ENCODE results near the gene CDKN2B-AS1.

The CDKN2B-AS1 gene

DNA sequence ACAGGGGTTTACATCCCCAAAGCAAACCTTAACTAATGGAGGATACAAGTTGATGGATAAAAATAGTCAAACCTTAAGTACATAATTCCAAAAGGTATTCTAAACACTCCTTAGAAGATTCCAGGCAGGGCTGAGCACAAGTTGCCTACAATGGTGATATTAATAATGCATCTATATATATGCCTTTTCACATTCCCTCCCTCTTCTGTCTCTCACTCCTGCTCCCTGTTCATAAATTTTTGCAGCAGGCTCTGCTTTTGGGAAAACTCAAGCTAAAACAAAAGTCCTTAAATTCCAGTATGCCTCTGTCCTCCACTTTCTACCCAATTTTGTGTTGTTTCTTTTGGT is 153.9 kb downstream of the CDKN2B-AS1 start (continued):
- TF ChIP-seq, protein P1, sequence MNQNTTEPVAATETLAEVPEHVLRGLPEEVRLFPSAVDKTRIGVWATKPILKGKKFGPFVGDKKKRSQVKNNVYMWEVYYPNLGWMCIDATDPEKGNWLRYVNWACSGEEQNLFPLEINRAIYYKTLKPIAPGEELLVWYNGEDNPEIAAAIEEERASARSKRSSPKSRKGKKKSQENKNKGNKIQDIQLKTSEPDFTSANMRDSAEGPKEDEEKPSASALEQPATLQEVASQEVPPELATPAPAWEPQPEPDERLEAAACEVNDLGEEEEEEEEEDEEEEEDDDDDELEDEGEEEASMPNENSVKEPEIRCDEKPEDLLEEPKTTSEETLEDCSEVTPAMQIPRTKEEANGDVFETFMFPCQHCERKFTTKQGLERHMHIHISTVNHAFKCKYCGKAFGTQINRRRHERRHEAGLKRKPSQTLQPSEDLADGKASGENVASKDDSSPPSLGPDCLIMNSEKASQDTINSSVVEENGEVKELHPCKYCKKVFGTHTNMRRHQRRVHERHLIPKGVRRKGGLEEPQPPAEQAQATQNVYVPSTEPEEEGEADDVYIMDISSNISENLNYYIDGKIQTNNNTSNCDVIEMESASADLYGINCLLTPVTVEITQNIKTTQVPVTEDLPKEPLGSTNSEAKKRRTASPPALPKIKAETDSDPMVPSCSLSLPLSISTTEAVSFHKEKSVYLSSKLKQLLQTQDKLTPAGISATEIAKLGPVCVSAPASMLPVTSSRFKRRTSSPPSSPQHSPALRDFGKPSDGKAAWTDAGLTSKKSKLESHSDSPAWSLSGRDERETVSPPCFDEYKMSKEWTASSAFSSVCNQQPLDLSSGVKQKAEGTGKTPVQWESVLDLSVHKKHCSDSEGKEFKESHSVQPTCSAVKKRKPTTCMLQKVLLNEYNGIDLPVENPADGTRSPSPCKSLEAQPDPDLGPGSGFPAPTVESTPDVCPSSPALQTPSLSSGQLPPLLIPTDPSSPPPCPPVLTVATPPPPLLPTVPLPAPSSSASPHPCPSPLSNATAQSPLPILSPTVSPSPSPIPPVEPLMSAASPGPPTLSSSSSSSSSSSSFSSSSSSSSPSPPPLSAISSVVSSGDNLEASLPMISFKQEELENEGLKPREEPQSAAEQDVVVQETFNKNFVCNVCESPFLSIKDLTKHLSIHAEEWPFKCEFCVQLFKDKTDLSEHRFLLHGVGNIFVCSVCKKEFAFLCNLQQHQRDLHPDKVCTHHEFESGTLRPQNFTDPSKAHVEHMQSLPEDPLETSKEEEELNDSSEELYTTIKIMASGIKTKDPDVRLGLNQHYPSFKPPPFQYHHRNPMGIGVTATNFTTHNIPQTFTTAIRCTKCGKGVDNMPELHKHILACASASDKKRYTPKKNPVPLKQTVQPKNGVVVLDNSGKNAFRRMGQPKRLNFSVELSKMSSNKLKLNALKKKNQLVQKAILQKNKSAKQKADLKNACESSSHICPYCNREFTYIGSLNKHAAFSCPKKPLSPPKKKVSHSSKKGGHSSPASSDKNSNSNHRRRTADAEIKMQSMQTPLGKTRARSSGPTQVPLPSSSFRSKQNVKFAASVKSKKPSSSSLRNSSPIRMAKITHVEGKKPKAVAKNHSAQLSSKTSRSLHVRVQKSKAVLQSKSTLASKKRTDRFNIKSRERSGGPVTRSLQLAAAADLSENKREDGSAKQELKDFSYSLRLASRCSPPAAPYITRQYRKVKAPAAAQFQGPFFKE (tag by site-specific recombination; IDR thresholded peaks at IDR 0.05; ENCODE audit: borderline replicate concordance): no peak

DNA sequence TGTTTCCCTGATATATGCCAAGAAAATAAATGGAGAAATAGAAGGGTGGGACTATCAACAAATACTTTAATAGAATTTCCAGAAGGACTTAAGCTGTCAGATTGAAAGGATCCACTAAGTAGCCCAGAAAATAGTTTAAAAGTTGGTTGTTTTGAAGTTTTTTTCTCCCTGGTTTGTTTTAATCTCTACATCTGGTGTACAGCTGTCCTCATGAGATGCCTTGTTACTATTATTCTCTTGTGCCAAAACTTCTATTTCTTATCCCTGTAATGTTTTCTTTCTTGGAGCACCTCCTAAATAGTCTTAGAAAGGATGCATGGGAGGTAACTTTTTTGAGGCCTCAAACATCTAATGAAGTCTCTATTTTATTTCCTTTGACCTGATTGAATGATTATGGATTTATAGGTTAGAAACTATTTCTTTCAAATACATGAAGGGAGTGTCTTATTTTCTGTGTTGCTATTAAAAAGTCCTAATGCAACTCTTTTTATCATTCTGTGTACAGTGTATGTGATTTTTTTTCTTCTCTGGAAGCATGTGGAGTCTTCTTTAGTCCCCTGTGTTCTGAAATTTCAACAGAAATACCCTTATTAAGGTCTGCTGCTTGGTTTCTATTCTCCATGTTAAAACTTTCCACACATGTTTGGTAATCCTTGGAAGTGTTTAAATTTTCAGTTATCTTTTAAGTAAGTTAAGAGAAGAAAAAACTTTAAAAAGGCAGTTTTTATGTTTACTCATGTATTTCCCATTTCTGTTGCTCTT is 154.5 kb downstream of the CDKN2B-AS1 start:
- Histone ChIP-seq H3K4me1 (ENCODE audit: control insufficient read depth, insufficient read depth, low read length) (0 out of 2 replicates have a peak, but pooled peaks cover 2% of the 10 kb centered on the region), H3K36me3 (ENCODE audit: control insufficient read depth in 2 of 2, insufficient read depth in 1 of 2, low read length in 2 of 2) (no peaks in the 10 kb centered on the region), H3K9me3 (ENCODE audit: control insufficient read depth, insufficient read depth, low read depth, low read length) (no peaks in the 10 kb centered on the region), H3K4me3 (ENCODE audit: low read depth, low read length) (no peak overlapping the region), H3K27ac (ENCODE audit: extremely low read depth, low read depth, low read length) (no peak overlapping the region)
- POLR2A ChIA-PET: no interaction called here
- TF ChIP-seq ZNF785 (tag by site-specific recombination; IDR thresholded peaks at IDR 0.05) (no peak), KLF16 (tag by site-specific recombination; IDR thresholded peaks at IDR 0.05) (no peak), ZNF76 (tag by site-specific recombination; IDR thresholded peaks at IDR 0.05; ENCODE audit: borderline replicate concordance, low read depth) (no peak), ZBTB8A (tag by site-specific recombination; IDR thresholded peaks at IDR 0.05) (no peak), YY2 (tag by site-specific recombination; IDR thresholded peaks at IDR 0.05) (no peak), KLF1 (tag by site-specific recombination; IDR thresholded peaks at IDR 0.05) (no peak), ZNF654 (tag by site-specific recombination; IDR thresholded peaks at IDR 0.05; ENCODE audit: low read depth) (no peak), SETDB1 (IDR thresholded peaks at IDR 0.05; ENCODE audit: insufficient read length, low read length) (no peak), ZNF521 (tag by site-specific recombination; IDR thresholded peaks at IDR 0.05) (no peak), PRDM1 (tag by site-specific recombination; IDR thresholded peaks at IDR 0.05) (no peak), ZNF132 (tag by site-specific recombination; IDR thresholded peaks at IDR 0.05; ENCODE audit: borderline replicate concordance) (no peak), TRIM28 (IDR thresholded peaks at IDR 0.05; ENCODE audit: borderline replicate concordance, low read length) (no peak), ZBTB20 (tag by site-specific recombination; IDR thresholded peaks at IDR 0.05) (no peak), ZNF623 (tag by site-specific recombination; IDR thresholded peaks at IDR 0.05) (no peak), ZNF302 (tag by site-specific recombination; IDR thresholded peaks at IDR 0.05; ENCODE audit: low read depth) (no peak), ZNF473 (tag by site-specific recombination; IDR thresholded peaks at IDR 0.05) (no peak)
- TF ChIP-seq, protein P2, sequence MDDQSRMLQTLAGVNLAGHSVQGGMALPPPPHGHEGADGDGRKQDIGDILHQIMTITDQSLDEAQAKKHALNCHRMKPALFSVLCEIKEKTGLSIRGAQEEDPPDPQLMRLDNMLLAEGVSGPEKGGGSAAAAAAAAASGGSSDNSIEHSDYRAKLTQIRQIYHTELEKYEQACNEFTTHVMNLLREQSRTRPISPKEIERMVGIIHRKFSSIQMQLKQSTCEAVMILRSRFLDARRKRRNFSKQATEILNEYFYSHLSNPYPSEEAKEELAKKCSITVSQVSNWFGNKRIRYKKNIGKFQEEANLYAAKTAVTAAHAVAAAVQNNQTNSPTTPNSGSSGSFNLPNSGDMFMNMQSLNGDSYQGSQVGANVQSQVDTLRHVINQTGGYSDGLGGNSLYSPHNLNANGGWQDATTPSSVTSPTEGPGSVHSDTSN (CRISPR knock-in tag; IDR thresholded peaks at IDR 0.05): no peak
- TF ChIP-seq, protein P3, sequence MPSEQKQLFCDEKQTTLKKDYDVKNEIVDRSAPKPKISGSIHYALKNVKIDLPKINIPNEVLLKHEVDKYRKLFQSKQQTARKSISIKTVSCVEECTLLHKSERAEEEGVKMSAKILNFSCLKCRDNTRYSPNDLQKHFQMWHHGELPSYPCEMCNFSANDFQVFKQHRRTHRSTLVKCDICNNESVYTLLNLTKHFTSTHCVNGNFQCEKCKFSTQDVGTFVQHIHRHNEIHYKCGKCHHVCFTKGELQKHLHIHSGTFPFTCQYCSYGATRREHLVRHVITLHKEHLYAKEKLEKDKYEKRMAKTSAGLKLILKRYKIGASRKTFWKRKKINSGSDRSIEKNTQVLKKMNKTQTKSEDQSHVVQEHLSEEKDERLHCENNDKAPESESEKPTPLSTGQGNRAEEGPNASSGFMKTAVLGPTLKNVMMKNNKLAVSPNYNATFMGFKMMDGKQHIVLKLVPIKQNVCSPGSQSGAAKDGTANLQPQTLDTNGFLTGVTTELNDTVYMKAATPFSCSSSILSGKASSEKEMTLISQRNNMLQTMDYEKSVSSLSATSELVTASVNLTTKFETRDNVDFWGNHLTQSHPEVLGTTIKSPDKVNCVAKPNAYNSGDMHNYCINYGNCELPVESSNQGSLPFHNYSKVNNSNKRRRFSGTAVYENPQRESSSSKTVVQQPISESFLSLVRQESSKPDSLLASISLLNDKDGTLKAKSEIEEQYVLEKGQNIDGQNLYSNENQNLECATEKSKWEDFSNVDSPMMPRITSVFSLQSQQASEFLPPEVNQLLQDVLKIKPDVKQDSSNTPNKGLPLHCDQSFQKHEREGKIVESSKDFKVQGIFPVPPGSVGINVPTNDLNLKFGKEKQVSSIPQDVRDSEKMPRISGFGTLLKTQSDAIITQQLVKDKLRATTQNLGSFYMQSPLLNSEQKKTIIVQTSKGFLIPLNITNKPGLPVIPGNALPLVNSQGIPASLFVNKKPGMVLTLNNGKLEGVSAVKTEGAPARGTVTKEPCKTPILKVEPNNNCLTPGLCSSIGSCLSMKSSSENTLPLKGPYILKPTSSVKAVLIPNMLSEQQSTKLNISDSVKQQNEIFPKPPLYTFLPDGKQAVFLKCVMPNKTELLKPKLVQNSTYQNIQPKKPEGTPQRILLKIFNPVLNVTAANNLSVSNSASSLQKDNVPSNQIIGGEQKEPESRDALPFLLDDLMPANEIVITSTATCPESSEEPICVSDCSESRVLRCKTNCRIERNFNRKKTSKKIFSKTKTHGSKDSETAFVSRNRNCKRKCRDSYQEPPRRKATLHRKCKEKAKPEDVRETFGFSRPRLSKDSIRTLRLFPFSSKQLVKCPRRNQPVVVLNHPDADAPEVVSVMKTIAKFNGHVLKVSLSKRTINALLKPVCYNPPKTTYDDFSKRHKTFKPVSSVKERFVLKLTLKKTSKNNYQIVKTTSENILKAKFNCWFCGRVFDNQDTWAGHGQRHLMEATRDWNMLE (tag by site-specific recombination; conservative IDR thresholded peaks at IDR 0.05; ENCODE audit: low read depth): no peak
- TF ChIP-seq, protein P4, sequence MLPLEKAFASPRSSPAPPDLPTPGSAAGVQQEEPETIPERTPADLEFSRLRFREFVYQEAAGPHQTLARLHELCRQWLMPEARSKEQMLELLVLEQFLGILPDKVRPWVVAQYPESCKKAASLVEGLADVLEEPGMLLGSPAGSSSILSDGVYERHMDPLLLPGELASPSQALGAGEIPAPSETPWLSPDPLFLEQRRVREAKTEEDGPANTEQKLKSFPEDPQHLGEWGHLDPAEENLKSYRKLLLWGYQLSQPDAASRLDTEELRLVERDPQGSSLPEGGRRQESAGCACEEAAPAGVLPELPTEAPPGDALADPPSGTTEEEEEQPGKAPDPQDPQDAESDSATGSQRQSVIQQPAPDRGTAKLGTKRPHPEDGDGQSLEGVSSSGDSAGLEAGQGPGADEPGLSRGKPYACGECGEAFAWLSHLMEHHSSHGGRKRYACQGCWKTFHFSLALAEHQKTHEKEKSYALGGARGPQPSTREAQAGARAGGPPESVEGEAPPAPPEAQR (tag by site-specific recombination; IDR thresholded peaks at IDR 0.05): no peak
- CTCF ChIA-PET: interaction anchor here (1.2 to 3.8 kb wide), 3 partner anchors 29 to 90 kb away, joined by 3 to 24 read pairs (median 3); no protein-coding TSS in a partner anchor
